Activated CD4-positive, CD25-positive, alpha-beta regulatory T cell (primary cell): ENCODE data around the gene GRK5.
"Not testable (repeated sequence)": the region's sequence is repeated elsewhere in the genome, so short reads cannot be mapped to it uniquely, and the experiment has no call there.

Experiments
- DNase-seq, 4 experiments: peaks; one replicate each; lab custom pipeline; 2025; lab: John Stamatoyannopoulos, UW

Gene GRK5

GRCh38 chr10:119251315-119251708, 43.9 kb downstream of the GRK5 start:
- DNase-seq, result no peak

- no peak for DNase-seq
Observed at GRCh38 chr10:119252051-119252465, 44.7 kb downstream of the GRK5 start.

- no peak for DNase-seq
Observed at GRCh38 chr10:119252470-119253151, 45.2 kb downstream of the GRK5 start.

GRCh38 chr10:119253433-119254174, 46.2 kb downstream of the GRK5 start:
- DNase-seq, result peak in 1 of 4 experiments; percentile 20

GRCh38 chr10:119254335-119254734, 47.0 kb downstream of the GRK5 start:
- DNase-seq, result no peak

- no peak for DNase-seq
Observed at GRCh38 chr10:119256030-119256429, 48.7 kb downstream of the GRK5 start.

GRCh38 chr10:119256897-119257296, 49.5 kb downstream of the GRK5 start:
- no peak for DNase-seq

GRCh38 chr10:119257899-119258419, 50.6 kb downstream of the GRK5 start:
- no peak for DNase-seq

GRCh38 chr10:119259345-119259744, 52.0 kb downstream of the GRK5 start:
- no peak for DNase-seq

GRCh38 chr10:119261016-119261415, 53.6 kb downstream of the GRK5 start:
- not testable (repeated sequence) for DNase-seq

GRCh38 chr10:119263951-119264617, 56.7 kb downstream of the GRK5 start:
- no peak for DNase-seq

GRCh38 chr10:119265691-119266090, 58.3 kb downstream of the GRK5 start:
- no peak for DNase-seq

GRCh38 chr10:119267384-119267783, 60.0 kb downstream of the GRK5 start:
- no peak for DNase-seq

GRCh38 chr10:119268428-119268827, 61.1 kb downstream of the GRK5 start:
- DNase-seq, result no peak

GRCh38 chr10:119268871-119269506, 61.6 kb downstream of the GRK5 start:
- no peak for DNase-seq

GRCh38 chr10:119269737-119270136, 62.4 kb downstream of the GRK5 start:
- no peak for DNase-seq

- DNase-seq, result peak in 3 of 4 experiments; percentile 26 to 39 (median 29)
Observed at GRCh38 chr10:119270762-119271366, 63.5 kb downstream of the GRK5 start.

GRCh38 chr10:119272338-119272734, 65.0 kb downstream of the GRK5 start:
- not testable (repeated sequence) for DNase-seq

- no peak for DNase-seq
Observed at GRCh38 chr10:119272736-119273135, 65.4 kb downstream of the GRK5 start.

GRCh38 chr10:119273413-119273812, 66.0 kb downstream of the GRK5 start:
- DNase-seq, result no peak

- no peak for DNase-seq
Observed at GRCh38 chr10:119274519-119275045, 67.2 kb downstream of the GRK5 start.
